GM12801 (cell line): ENCODE results near the gene GALNT9.

Experiments
- TF ChIP-seq, protein P1 (sequence below): IDR thresholded peaks from one replicate; pipeline ENCODE4 v1.5.1; 2011; ENCODE audit warnings: control low read depth; ENCODE audit not compliant: insufficient read length; ENCODE audit errors: extremely low read depth

The GALNT9 gene

DNA sequence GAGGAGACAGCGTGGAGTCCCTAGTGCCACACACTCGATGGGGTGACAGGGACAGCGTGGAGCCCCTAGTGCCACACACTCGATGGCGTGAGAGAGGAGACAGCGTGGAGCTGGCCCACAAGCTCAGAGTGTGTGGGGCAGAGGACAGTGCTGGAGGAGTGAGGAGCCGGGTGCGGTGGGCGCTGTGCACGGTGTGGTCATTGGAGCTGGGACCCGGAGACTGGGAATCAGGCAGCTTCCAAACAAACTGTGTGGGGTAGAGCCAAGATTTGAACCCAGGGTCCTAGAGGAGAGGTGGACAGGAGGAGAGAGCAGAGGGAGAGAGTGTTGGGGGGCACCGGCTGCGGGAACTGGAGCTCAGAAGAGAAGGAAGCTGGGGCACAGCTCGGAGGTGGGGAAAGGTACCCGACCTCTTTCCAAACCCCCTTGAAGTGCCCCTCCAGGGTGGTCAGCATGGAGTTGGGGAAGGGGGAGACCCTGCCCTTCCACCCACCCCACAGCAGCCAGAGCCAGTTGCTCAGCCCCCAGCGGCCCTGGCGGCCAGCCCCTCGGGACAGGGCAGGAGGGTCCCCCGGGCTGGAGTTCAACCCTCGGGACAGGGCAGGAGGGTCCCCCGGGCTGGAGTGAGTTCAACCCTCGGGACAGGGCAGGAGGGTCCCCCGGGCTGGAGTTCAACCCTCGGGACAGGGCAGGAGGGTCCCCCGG is 94.1 kb downstream of the GALNT9 start:
- TF ChIP-seq, protein P1, sequence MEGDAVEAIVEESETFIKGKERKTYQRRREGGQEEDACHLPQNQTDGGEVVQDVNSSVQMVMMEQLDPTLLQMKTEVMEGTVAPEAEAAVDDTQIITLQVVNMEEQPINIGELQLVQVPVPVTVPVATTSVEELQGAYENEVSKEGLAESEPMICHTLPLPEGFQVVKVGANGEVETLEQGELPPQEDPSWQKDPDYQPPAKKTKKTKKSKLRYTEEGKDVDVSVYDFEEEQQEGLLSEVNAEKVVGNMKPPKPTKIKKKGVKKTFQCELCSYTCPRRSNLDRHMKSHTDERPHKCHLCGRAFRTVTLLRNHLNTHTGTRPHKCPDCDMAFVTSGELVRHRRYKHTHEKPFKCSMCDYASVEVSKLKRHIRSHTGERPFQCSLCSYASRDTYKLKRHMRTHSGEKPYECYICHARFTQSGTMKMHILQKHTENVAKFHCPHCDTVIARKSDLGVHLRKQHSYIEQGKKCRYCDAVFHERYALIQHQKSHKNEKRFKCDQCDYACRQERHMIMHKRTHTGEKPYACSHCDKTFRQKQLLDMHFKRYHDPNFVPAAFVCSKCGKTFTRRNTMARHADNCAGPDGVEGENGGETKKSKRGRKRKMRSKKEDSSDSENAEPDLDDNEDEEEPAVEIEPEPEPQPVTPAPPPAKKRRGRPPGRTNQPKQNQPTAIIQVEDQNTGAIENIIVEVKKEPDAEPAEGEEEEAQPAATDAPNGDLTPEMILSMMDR: no peak

DNA sequence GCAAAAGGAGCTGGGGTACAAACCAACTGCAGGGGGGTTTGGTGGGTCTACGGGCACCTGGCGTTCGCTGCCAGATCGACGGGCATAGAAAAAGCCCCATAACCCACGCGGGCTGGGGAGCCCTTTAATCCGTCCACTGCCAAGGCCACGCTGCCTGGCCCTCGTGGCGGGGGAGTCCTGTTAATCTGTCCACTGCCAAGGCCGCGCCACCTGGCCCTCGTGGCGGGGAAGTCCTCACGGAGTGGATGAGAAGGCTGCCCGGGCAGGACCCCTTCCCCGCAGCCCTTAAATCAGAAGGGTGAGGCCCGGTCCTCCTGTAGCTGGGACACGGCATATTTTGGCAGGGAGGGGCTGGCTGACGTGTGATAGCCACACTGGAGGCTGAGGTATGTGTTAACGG is 99.0 kb downstream of the GALNT9 start:
- TF ChIP-seq, protein P1: no peak

DNA sequence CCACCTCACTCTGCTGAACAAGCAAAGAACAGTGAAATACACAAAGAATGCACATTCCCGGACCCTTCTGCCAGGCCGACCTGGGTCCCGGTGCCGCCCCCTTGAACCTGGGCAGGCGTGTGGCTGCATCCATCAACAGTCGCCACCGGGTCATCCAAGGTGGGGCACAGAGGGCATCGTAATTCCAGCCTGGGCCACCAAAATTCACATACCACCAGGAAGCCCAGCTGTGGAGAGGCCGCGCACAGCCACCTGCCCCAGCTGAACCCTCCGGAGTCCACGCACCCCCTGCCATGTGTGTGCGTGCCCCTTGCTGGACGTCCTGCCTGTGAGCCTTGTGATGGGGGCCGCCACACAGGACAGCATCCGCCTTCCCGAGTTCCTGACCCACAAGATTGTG is 99.5 kb downstream of the GALNT9 start:
- TF ChIP-seq, protein P1: no peak

DNA sequence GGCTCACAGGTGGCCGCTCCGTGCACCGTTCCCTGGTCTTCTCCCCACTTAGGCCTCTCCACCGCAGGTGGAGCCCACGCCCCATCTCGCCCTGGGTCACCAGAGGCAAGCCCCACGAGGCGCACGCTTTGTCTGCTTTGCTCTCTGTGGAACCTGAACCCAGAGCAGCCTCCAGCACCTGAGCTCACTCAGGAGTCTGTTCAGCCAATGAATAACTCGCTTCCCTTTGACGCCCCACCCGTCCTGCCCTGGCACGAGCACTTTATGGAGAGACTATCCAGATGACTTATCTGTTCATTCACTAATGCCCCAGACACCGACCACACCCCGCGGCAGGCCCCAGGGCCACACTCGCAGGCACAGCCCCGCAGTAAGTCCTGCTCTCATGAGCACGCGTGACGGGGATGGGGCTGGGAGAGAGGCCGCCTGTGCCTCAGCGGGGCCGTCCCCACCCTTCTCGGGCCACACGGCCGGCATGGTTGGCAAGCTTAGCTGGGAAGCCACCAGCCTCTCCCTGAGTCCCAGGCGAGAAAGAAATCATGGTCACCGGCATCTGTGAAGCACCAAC is 100.1 kb downstream of the GALNT9 start:
- TF ChIP-seq, protein P1: no peak

DNA sequence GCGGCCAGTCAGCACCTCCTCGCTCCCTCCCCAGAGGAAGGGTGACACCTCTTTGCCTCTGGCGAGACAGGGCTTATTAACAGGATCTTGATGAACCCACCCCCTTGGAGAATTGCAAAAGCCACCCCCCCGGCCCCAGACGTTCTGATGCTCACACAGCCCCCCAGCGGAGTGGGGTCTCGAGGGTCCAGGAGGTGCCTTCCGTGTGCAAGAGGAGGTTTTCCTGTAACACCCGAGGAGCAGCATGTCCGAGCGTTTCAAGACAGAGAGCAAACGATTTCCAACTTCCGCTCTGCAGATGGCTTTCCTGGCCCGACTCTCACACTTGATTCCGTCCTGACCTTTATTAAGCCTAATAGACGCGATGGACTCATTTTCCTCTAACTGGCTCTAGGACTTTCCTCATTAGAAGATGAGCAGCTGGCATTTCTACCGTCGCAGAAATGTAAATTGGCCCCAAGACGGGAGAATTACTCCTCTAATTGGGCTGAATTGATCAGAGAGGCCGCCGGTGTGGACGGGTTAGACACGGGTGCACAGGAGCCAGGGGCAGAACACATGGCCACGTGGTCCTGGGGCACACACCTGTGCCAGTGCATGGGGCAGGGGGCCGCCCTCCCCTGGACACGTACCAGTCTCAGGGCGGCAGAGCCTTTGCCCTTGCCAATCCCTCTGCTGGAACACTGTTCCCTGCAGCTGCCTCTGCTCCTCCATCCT is 100.8 kb downstream of the GALNT9 start:
- TF ChIP-seq, protein P1: no peak

DNA sequence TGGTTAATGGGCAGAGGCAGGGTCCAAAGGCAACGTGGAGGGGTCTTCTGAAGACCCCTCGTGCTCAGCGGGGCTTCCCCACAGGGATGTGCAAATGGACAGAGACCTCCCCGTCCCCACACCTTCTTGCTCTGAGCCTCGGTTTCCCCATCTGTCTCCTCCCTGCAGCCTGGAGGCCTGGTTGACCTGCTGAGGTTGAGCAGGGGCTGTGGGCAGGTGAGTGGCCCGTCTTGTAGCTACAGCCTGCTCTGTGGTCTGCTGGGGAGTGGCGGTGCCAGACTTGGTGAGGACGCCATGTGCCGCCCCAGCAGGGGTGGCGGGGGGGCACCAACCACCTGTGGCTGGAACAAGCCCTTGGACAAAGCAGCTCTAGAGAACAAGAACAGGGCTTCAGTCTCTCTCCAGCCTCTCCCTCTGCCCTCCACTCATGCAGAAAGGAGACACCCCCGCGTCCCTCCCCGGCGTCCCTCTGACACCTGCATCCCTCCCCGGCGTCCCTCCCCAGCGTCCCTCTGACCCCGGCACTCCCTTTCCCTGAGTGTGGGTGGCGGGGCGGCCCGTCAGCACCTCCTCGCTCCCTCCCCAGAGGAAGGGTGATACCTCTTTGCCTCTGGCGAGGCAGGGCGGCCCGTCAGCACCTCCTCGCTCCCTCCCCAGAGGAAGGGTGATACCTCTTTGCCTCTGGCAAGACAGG is 101.5 kb downstream of the GALNT9 start:
- TF ChIP-seq, protein P1: no peak

DNA sequence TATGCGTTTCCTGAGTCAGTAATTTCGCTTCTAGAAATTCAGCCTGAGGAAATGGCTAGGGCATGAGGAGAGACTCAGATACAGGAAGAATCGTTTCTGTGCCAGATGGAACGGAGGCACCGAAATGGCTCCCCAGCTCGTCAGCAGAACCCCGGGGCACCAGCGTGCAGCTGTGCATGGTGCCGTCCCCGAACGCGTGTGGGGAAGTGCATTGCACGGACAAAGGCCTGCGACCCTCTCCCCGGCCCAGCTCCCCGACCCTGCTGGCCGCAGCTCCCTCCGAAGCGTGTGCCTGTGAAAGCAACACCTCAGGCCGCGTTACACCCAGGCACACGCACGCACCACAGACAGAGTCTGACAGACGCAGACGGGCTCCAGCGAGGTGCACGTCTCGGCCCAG is 102.3 kb downstream of the GALNT9 start:
- TF ChIP-seq, protein P1: no peak
